Keratinocyte (primary cell): Measurements from ENCODE around the gene ERCC6.

Experiments
- CTCF ChIP-seq, 3 experiments: IDR thresholded peaks in 1 of 3; conservative IDR thresholded peaks in 1 of 3; optimal IDR thresholded peaks in 1 of 3; 2 replicates in 2 of 3; 3 replicates in 1 of 3; pipeline versions ENCODE3 to v1.5.1; 2011; ENCODE audit warnings: low read length in 3 of 3, mild to moderate bottlenecking in 3 of 3, moderate library complexity in 2 of 3, control low read depth in 1 of 3, inconsistent platforms in 1 of 3; ENCODE audit not compliant: insufficient read depth in 2 of 3; ENCODE audit errors: extremely low read depth in 1 of 3
- EZH2 ChIP-seq: IDR thresholded peaks from one replicate; pipeline ENCODE4 v1.6.1; 2012; ENCODE audit warnings: inconsistent platforms, mild to moderate bottlenecking, low read length, moderate library complexity

- TF ChIP-seq CTCF (optimal IDR thresholded peaks at IDR 0.05 in 1 of 3, IDR thresholded peaks at IDR 0.05 in 1 of 3, conservative IDR thresholded peaks at IDR 0.05 in 1 of 3; ENCODE audit: extremely low read depth in 1 of 3, insufficient read depth in 2 of 3, low read length in 3 of 3) (no peak), EZH2 (no peak)
Measured at GRCh38 chr10:49534670-49535381, 4.1 kb downstream of the ERCC6 start.
